Stimulated activated CD8-positive, alpha-beta memory T cell treated with anti-CD3 and anti-CD28 coated beads, Interleukin-15, amount 100 ng/mL, for 4 hours (primary cell): Measurements from ENCODE around the gene GBP2.
"Not testable (repeated sequence)": the region's sequence is repeated elsewhere in the genome, so short reads cannot be mapped to it uniquely, and the experiment has no call there.

ENCODE experiments used
- DNase-seq, 2 donors: peaks; one replicate each; pipeline ENCODE4 v3.0.0-alpha.2; 2020; ENCODE audit warnings: low read depth in 2 of 2

The GBP2 gene

DNA sequence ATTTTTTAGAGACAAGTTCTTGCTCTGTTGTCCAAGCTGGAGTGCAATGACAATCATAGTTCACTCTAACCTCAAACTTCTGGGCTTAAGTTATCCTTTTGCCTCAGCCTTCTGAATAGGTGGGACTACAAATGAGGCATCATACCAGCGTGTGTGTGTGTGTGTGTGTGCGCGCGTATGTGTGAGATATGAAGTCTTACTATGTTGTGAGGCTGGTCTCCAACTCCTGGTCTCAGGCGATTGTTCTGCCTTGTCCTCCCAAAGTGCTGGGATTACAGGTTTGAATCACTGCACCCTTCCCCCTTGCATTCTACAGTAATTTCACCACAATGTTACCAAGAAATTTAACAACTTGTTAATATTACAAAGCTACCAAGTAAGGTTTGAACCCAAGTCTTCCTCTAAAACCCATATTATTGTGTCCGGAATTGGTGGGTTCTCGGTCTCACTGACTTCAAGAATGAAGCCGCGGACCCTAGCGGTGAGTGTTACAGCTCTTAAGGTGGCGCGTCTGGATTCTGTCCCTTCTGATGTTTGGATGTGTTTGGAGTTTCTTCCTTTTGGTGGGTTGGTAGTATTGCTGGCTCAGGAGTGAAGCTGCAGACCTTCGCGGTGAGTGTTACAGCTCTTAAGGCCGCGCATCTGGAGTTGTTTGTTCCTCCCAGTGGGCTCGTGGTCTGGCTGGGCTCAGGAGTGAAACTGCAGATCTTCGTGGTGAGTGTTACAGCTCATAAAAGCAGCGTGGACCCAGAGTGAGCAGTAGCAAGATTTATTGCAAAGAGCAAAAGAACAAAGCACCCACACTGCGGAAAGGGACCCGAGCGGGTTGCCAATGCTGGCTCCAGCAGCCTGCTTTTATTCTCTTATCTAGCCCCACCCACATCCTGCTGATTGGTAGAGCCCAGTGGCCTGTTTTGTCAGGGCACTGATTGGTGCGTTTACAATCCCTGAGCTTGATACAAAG lies 970 bp upstream of the GBP2 start:
- DNase-seq: peak; percentile 54 to 80

GRCh38 chr1:89125240-89125912 lies 538 bp downstream of the GBP2 start:
- DNase-seq: no peak

DNA sequence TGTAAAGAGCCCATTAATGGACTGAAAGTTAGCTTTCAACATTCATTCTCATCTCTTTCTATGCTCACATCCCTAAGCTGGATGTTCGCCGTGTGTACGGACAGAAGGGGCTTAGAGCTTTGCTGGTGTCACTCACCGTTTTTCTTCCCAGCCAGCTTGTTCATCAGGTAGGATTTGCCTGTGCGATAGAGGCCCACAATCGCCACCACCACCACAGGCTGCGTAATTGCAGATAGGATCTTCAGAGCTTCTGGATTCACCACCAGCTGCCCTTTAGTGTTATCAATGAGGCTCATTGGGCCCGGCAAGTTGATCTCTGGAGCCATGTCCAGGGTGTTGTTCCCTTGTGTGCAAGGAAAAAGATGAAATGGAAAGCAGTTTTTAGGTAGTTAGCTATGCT lies 4.3 kb downstream of the GBP2 start:
- no peak for DNase-seq

GRCh38 chr1:89114662-89115061 lies 11.3 kb downstream of the GBP2 start:
- DNase-seq: no peak

DNA sequence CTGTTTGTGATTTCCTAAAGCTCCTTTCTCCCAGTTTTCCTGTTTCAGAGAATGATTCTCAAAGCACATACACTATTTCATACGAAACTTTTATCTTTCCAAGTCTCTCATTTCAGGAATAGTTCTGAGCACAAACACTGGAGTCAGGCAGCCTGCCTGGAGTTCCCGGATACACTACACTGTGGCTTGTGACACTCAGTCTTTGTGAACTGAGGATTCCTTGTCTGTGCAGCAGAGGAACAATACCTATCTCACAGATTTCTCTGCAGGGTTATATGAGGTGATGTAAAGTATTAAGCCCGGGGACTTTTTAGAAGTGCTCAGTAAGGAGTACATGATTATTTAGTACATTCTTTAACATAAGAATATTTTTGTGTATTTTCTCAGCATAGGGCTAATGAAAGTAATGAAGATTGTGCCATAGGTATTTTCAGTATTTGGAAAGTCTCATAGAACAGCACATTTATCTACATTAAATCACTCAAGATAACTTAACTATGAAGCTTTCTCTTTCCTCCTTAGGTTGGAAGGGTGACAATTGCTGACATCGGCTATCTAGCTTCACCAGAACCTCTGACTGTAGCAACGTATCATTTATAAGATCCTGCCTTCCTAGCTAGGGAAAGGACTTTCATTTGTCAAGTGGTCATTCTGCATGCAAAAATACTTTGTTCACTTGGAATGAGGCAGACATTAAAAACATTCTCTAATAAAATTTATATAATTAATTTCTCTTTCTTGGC lies 12.9 kb downstream of the GBP2 start:
- no peak for DNase-seq

DNA sequence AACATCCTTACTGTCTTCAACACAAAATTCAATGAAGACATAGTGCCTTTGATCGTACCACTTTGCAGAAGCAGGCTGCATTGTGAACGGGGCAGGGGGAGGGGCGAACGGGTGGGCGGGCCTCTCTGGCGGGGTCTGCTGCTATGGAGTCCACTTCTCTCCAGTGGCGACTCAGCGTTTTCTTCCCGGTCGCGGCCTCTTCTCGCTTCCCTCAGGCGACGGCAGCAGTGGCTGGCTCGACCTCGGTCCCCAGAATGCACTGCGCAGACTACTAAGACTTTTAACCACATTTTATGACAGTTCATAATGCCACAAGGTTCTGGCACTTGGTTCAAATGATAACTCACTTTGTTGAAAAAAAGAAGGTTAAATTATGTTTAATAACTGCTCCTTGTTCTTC lies 21.2 kb downstream of the GBP2 start:
- no peak for DNase-seq

DNA sequence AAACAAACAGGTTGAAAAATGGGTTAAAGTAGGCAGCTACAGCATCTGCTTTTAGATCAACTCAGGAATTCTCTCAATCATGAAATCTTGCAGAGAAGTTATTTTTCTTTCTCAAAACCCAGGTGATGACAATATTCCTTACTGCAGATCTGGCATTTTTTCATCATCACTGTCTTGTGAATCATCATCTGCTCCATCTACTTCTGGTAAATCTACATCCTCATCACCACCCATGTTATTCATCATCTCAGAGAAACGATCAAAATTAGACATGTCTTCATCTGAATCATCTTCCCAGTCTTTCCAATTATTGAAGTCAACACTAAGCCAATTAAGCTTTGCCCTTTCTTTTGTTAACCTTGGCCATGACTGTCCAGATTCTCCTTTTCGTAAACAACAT lies 21.8 kb downstream of the GBP2 start:
- no peak for DNase-seq

GRCh38 chr1:89102021-89102420 lies 23.9 kb downstream of the GBP2 start:
- no peak for DNase-seq

DNA sequence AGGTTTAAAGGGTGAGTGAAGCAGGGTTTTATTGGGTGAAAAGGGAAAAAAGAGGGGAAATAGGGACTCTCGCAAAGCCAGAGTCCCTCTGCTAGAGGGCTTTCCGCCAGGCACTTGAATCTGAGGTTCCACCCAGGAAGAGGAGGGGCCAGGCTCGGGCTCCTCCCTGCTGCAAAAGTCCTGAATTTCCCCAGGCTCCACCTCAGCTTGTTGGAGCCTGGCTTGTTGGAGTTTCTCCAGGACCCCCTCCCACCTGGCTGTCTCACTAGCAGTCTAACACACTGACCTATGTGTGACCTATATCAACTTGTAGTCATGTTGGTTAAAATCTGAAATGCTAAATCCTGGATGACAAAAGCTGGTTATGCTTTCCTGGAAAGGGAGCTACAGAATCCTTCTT lies 25.5 kb downstream of the GBP2 start:
- DNase-seq: no peak

GRCh38 chr1:89098857-89099256 lies 27.1 kb downstream of the GBP2 start:
- DNase-seq: no peak

DNA sequence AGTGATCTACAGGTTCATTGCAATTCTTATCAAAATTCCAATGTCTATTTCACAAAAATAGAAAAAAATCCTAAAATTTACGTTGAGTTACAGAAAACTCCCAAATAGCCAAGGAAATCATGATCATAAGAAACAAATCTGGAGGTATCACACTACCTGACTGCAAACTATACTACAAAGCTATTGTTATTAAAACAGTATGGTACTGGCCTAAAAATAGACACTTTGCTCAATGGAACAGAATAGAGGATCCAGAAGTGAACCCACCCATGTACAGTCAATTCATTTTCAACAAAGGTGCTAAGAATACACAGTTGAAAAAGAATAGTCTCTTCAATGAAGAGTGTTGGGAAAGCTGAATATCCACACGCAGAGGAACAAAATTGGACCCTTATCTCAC lies 30.2 kb downstream of the GBP2 start:
- DNase-seq: no peak

GRCh38 chr1:89089962-89090361 lies 36.0 kb downstream of the GBP2 start:
- DNase-seq: no peak

GRCh38 chr1:89088572-89088971 lies 37.3 kb downstream of the GBP2 start:
- DNase-seq: no peak

DNA sequence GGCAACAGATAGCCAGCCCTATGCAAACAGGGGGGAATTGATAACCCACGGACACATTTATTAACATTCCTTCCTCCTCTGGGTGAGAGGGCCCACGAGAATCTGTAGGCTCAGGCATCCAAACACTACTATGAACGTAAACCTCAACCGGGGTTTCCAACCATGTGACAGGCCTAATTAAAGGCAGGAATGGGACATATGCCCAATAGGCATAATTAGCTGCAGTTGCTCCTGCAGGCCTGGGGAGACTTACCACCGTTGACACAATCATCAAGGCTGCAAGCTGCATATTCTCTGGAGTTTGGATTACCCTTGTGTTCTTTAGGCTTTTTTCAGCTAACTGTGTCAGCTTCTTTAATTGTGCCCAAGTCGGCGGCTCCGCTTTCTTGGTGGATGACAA lies 38.7 kb downstream of the GBP2 start:
- no peak for DNase-seq

- no peak for DNase-seq
These were observed 40.1 kb downstream of the GBP2 start for GRCh38 chr1:89085781-89086180.

DNA sequence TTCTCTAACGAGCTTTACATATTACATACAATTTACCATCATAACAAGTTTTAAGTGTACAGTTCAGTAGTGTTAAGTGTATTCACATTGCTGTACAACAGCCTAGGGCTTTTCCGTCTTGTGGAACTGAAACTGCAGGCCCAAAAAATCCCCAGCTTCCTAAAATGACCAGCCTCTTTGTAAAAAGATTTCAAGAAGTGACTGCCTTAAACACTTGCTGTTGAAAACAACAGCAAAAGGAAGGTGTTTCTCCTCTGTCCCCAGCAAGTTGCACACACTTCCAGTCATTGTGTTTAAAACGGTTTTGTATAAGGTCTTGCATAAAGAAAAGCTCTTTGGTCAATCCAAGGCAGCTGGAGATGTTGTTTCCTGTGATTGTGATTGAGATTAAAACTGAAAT lies 44.9 kb downstream of the GBP2 start:
- no peak for DNase-seq

- DNase-seq: not testable (repeated sequence)
These were observed 45.8 kb downstream of the GBP2 start for GRCh38 chr1:89080068-89080467.

DNA sequence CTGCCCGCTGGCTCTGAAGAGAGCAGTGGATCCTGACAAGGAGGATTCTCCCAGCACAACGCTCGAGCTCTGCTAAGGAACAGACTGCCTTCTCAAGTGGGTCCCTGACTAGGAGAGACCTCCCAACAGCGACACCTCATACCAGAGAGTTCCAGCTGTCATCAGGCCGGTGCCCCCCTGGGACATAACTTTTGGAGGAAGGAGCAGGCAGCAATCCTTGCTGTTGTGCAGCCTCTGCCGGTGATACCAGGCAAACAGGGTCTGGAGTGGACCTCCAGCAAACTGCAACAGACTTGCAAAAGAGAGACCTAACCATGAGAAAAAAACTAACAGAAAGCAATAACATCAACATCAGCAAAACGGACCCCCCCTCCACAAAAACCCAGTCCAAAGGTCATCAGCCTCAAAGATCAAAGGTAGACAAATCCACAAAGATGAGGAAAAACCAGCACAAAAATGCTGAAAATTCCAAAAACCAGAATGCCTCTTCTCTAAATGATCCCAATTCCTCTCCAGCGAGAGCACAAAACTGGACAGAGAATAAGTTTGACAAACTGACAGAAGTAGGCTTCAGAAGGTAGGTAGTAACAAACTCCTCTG lies 53.3 kb downstream of the GBP2 start:
- not testable (repeated sequence) for DNase-seq

- DNase-seq: no peak
These were observed 55.4 kb downstream of the GBP2 start for GRCh38 chr1:89070509-89070908.

GRCh38 chr1:89069951-89070350 lies 56.0 kb downstream of the GBP2 start:
- DNase-seq: no peak

- DNase-seq: no peak
These were observed 57.6 kb downstream of the GBP2 start for GRCh38 chr1:89068291-89068690.
